ENCODE measurements around the gene TSPAN10.

The TSPAN10 gene

GRCh38 chr17:81688616-81689015, 51.6 kb downstream of the TSPAN10 start:
- no peak for DNase-seq (ENCODE audit: low spot score)

- DNase-seq (ENCODE audit: low spot score): no peak
These were observed 53.1 kb downstream of the TSPAN10 start for GRCh38 chr17:81690066-81690465.

- DNase-seq (ENCODE audit: low spot score): no peak
These were observed 53.6 kb downstream of the TSPAN10 start for GRCh38 chr17:81690549-81690948.

GRCh38 chr17:81691196-81691595, 54.2 kb downstream of the TSPAN10 start:
- no peak for DNase-seq (ENCODE audit: low spot score)

GRCh38 chr17:81691608-81692007, 54.6 kb downstream of the TSPAN10 start:
- no peak for DNase-seq (ENCODE audit: low spot score)

GRCh38 chr17:81693509-81694210, 56.7 kb downstream of the TSPAN10 start:
- no peak for DNase-seq (ENCODE audit: low spot score)

GRCh38 chr17:81694810-81695209, 57.8 kb downstream of the TSPAN10 start:
- no peak for DNase-seq (ENCODE audit: low spot score)

- no peak for DNase-seq (ENCODE audit: low spot score)
These were observed 58.2 kb downstream of the TSPAN10 start for GRCh38 chr17:81695211-81695610.

- no peak for DNase-seq (ENCODE audit: low spot score)
These were observed 58.8 kb downstream of the TSPAN10 start for GRCh38 chr17:81695801-81696200.

GRCh38 chr17:81696218-81696941, 59.4 kb downstream of the TSPAN10 start:
- DNase-seq (ENCODE audit: low spot score): no peak

- DNase-seq (ENCODE audit: low spot score): no peak
These were observed 60.5 kb downstream of the TSPAN10 start for GRCh38 chr17:81697261-81698044.
